ENCODE data around the gene KLHL17.
A peak's percentile ranks its signal among the peaks of the same experiment; 100 is the strongest.

KLHL17 gene

DNA sequence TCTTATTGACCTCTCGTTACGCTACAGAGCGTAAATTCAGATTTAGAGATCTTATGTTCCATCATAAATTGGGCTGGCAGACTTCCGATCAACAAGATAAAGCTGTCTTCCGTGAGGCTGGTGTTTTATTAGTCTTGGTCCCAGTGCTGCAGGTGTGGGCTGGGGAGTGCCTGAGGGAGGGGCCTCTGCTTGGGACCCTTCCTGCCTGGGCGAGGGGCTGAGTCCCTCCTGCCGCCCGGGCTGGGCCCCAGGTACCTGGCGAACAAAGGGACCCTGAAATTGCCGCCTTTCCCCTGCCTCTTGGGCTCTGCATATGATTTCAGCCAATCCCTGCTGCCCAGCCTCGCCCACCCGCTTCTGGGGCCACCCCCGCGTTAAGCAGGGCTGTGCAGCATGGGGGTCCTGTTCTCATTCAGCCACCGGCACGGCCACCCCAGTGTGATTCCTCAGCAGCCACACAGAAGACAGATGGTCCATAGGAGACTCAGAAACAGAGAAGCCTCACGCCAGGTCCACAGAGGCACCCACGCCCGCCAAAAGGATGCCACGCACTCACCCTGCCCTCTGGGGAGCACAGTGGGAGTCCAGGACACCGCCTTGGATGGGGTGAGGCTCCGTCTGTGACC is 42.8 kb upstream of the KLHL17 start:
- ChIA-PET CTCF (no interaction called here), POLR2A (ENCODE audit: low non-redundant PET) (no interaction called here)
- DNase-seq (ENCODE audit: low spot score): no peak
- H3K27ac ChIP-seq: no peak overlapping the region
- TF ChIP-seq, protein P1, sequence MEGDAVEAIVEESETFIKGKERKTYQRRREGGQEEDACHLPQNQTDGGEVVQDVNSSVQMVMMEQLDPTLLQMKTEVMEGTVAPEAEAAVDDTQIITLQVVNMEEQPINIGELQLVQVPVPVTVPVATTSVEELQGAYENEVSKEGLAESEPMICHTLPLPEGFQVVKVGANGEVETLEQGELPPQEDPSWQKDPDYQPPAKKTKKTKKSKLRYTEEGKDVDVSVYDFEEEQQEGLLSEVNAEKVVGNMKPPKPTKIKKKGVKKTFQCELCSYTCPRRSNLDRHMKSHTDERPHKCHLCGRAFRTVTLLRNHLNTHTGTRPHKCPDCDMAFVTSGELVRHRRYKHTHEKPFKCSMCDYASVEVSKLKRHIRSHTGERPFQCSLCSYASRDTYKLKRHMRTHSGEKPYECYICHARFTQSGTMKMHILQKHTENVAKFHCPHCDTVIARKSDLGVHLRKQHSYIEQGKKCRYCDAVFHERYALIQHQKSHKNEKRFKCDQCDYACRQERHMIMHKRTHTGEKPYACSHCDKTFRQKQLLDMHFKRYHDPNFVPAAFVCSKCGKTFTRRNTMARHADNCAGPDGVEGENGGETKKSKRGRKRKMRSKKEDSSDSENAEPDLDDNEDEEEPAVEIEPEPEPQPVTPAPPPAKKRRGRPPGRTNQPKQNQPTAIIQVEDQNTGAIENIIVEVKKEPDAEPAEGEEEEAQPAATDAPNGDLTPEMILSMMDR (conservative IDR thresholded peaks at IDR 0.05; ENCODE audit: low read depth): no peak

DNA sequence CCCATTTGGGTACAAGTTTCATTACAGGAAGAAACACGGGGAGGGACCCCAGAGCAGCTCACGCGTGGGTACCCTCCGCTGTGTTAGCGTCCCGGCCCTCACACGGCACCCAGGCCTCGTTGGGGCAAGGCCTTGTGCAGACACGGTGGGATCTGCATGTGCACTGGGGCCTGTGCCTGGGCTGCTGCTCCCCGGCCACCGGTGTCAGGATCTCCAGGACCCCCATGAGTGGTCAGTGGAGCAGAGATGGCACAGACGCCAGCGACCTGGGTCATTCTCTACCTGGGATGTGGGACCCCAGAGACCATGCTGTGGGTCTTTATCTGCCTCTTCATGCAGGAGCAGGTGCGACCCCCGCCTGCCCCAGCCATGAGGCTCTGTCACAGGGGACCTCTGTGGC is 42.0 kb upstream of the KLHL17 start:
- TF ChIP-seq, protein P1 (conservative IDR thresholded peaks at IDR 0.05; ENCODE audit: low read depth): no peak
- POLR2A ChIA-PET (ENCODE audit: low non-redundant PET): no interaction called here
- H3K27ac ChIP-seq: no peak overlapping the region
- no peak for DNase-seq (ENCODE audit: low spot score)
- CTCF ChIA-PET: interaction anchor here (1.0 kb wide), 1 partner anchor 20 kb away, joined by 6 read pairs; no protein-coding TSS in a partner anchor

DNA sequence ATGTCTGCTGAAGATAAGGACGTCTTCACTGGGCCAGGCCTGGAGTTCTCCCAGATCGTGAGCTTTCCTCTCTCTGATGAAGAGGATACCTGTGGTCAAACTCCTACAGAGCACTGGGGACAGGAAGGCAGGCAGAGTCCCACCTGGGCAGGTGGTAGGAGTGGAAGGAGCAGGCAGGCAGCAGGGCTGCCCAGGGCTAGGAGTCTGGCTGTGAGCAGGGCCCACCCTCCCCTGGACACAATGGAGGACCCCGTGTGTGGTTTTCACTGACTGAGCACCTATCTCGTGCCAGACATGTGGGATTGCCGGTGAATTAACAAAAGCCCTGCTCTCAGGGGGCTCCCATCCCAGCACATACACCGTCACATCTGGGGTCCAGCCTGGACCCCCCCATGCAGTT is 41.5 kb upstream of the KLHL17 start:
- no peak overlapping the region for H3K27ac ChIP-seq
- POLR2A ChIA-PET (ENCODE audit: low non-redundant PET): no interaction called here
- TF ChIP-seq, protein P1 (conservative IDR thresholded peaks at IDR 0.05; ENCODE audit: low read depth): no peak
- CTCF ChIA-PET: interaction anchor here (0.6 to 1.0 kb wide), 2 partner anchors 19 to 40 kb away, joined by 4 to 6 read pairs; no protein-coding TSS in a partner anchor
- no peak for DNase-seq (ENCODE audit: low spot score)

DNA sequence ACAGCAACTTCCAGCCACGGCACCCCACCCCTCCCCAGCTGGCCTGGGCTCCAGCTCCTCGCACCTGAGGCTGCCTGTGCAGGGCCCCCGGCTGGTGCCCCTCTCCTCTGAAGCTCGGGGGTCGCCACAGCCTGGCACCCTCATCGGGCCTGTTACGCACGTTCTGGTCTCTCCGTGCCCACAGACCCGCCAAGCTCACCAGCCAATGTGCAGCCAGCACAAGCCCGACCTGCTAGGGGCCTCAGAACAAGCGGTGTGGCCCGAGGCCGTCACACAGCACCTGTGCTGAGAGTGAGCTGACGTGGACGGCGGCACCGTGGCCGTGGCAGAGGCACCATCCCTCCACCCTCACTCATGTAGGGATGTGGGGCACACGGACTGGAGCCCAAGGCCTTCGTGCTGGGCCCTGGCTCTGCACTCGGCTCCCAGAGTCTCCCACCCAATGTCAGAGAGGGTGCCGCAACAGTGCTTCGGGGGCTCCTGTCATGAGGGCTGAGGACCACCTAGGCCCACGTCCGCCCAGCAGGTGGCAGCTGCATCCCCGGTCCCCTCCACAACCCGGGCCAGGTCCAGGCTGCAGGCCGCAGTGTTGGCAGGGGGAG is 41.0 kb upstream of the KLHL17 start:
- no peak overlapping the region for H3K27ac ChIP-seq
- CTCF ChIA-PET: interaction anchor here (0.6 to 1.2 kb wide), 5 partner anchors 11 to 39 kb away, joined by 3 to 6 read pairs (median 4); no protein-coding TSS in a partner anchor
- TF ChIP-seq, protein P1 (conservative IDR thresholded peaks at IDR 0.05; ENCODE audit: low read depth): no peak
- no peak for DNase-seq (ENCODE audit: low spot score)
- POLR2A ChIA-PET (ENCODE audit: low non-redundant PET): no interaction called here

DNA sequence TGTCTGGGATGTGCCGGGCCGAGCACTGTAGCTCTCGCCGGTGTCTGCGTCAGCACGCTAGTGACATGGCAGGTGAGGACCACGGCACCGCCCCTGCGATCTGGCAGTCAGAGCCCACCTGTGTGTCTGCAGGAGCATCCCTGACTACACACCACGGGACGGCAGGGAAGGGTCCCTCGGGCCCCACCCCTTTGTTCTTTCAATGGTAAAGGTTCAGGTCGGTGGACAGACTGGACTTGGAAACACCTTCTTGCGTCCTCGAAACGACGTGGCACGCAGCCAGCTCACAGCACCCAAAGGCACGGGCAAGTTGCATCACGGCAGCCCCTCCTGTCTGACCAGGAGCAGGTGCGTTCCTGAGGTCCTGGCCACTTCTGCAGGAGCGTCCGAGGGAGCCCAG is 40.4 kb upstream of the KLHL17 start:
- CTCF ChIA-PET: interaction anchor here (0.7 to 1.4 kb wide), 4 partner anchors 10 to 18 kb away, joined by 3 to 5 read pairs (median 4); no protein-coding TSS in a partner anchor

DNA sequence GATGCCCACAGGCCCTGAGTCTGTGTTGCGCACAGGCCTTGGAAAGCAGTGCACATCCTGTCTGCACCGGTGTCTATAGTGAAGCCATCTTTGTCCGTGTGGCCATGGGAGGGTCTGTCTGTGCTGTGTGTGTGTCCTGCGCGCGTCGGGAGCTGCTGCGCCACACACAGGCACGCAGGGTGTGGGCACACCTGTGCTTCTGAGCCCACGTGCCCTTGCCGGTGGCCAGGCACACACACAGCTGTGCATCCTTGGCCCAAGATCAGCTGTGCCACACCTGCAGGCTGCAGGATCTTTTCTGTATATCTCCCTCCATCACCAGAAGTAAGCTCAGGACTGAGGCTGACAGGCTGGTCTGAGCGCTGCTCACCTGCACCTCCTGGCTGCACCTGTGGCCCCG is 39.9 kb upstream of the KLHL17 start:
- ChIA-PET CTCF (interaction anchor here (0.7 to 1.4 kb wide), 4 partner anchors 11 to 17 kb away, joined by 3 to 5 read pairs (median 4); no protein-coding TSS in a partner anchor), POLR2A (ENCODE audit: low non-redundant PET) (no interaction called here)
- TF ChIP-seq, protein P1 (conservative IDR thresholded peaks at IDR 0.05; ENCODE audit: low read depth): no peak
- H3K27ac ChIP-seq: 0 out of 2 replicates have a peak overlapping the region, but pooled peaks have one; percentile 9
- DNase-seq (ENCODE audit: low spot score): no peak

More for the DNA sequence above, 40.4 kb upstream of the KLHL17 start:
- POLR2A ChIA-PET (ENCODE audit: low non-redundant PET): no interaction called here
- 0 out of 2 replicates have a peak overlapping the region, but pooled peaks have one; percentile 9 for H3K27ac ChIP-seq
- TF ChIP-seq, protein P1 (conservative IDR thresholded peaks at IDR 0.05; ENCODE audit: low read depth): no peak
- DNase-seq (ENCODE audit: low spot score): no peak

Data from RWPE1 (cell line).